HepG2 (cell line): ENCODE results near the gene MSH3. TPM values are rescaled to one million over a fixed set of nuclear protein-coding genes. Genes with fewer than 3 reads are reported as not detected.

Experiments
- ATAC-seq: fragments of 200-7000 bp; cut with Tn5 transposase; 3 replicates; pipeline ENCODE4 v1.9.1; 2020; ENCODE audit warnings: mild to moderate bottlenecking, moderate library complexity
- BruUV-seq: library from RNA; stranded (reverse); fragments of 400-500 nt; replicated peaks from 2 replicates; lab custom pipeline; 2021; lab: Mats Ljungman, UMichigan
- CTCF ChIA-PET: fragments of 300-600 bp; formaldehyde crosslinking; extraction: SDS; loops from one replicate; lab custom pipeline; 2021; ENCODE audit warnings: low total read pairs, inconsistent platforms, low intra/inter-chr PET ratio; lab: Yijun Ruan, JAX
- POLR2A ChIA-PET: fragments of 350-600 bp; sonication (Branson Sonifier 250); formaldehyde crosslinking; loops from one replicate; lab custom pipeline; 2020; ENCODE audit warnings: antibody characterized with exemption, inconsistent platforms; lab: Yijun Ruan, JAX
- DNase-seq: peaks from one replicate; pipeline ENCODE4 v3.0.0-alpha.2; 2015; ENCODE audit warnings: low spot score
- FAIRE-seq: peaks from 3 replicates; lab custom pipeline; 2011; peaks lifted over from hg19 to GRCh38; lab: Jason Lieb, UNC
- H2AFZ ChIP-seq: one replicate; pipeline ENCODE4 v1.6.1; 2011; ENCODE audit warnings: low read length, inconsistent platforms
- H3K27ac ChIP-seq: fragments of 300-600 bp; 3 replicates; pipeline ENCODE4 v1.8.0; 2011; ENCODE audit warnings: mixed run types, mild to moderate bottlenecking, mixed read lengths, low read length, inconsistent platforms; ENCODE audit not compliant: insufficient read depth; ENCODE audit errors: extremely low read length
- H3K27me3 ChIP-seq, 2 experiments: fragments of 200-600 bp in 1 of 2; 2 replicates in 1 of 2; 3 replicates in 1 of 2; pipeline versions ENCODE4 v1.6.0 to v1.8.0; 2011; ENCODE audit warnings: low read length in 2 of 2, mild to moderate bottlenecking in 2 of 2, moderate library complexity in 2 of 2, inconsistent platforms in 1 of 2; ENCODE audit not compliant: insufficient read depth in 2 of 2, control insufficient read depth in 1 of 2
- H3K36me3 ChIP-seq, 2 experiments: fragments of 200-600 bp in 1 of 2; replicated peaks in 1 of 2; 2 replicates in 1 of 2; 3 replicates in 1 of 2; pipeline versions ENCODE4 v1.5.1 to v1.8.0; 2011; ENCODE audit warnings: low read length in 2 of 2, inconsistent platforms in 1 of 2; ENCODE audit not compliant: insufficient read depth in 2 of 2, control insufficient read depth in 1 of 2
- H3K4me1 ChIP-seq: 2 replicates; pipeline ENCODE4 v1.5.1; 2012; ENCODE audit warnings: low read length, inconsistent platforms; ENCODE audit not compliant: insufficient read depth
- H3K4me2 ChIP-seq: 2 replicates; pipeline ENCODE4 v1.6.0; 2011; ENCODE audit warnings: low read depth, low read length, inconsistent platforms
- H3K4me3 ChIP-seq, 3 experiments: fragments of 200-600 bp in 1 of 3; sonication (generic), shearing (Covaris generic) in 1 of 3; replicated peaks in 1 of 3; 2 replicates each; pipeline ENCODE4 v1.5.1; 2011 to 2016; ENCODE audit warnings: low read length in 3 of 3, inconsistent platforms in 2 of 3, low read depth in 2 of 3, mild to moderate bottlenecking in 2 of 3, control low read depth in 1 of 3, mixed read lengths in 1 of 3; ENCODE audit not compliant: insufficient read depth in 1 of 3
- H3K79me2 ChIP-seq: one replicate; pipeline ENCODE4 v1.6.1; 2011; ENCODE audit warnings: low read length, inconsistent platforms; ENCODE audit not compliant: insufficient read depth
- H3K9ac ChIP-seq: 2 replicates; pipeline ENCODE4 v1.6.0; 2011; ENCODE audit warnings: mild to moderate bottlenecking, low read depth, low read length, inconsistent platforms; ENCODE audit not compliant: insufficient read depth
- H3K9me3 ChIP-seq: 2 replicates; pipeline ENCODE4 v1.5.1; 2012; ENCODE audit warnings: mild to moderate bottlenecking, low read length
- H4K20me1 ChIP-seq: 2 replicates; pipeline ENCODE4 v1.6.0; 2011; ENCODE audit warnings: inconsistent platforms, mild to moderate bottlenecking, low read length, moderate library complexity; ENCODE audit not compliant: insufficient read depth
- CHD2 ChIP-seq: IDR thresholded peaks from 2 replicates; pipeline ENCODE4 v1.6.1; 2011; ENCODE audit warnings: low read depth, low read length, improper control_type of control experiment
- EEA1 ChIP-seq: sonication (generic); formaldehyde crosslinking; IDR thresholded peaks from 2 replicates; pipeline ENCODE4 v1.5.1; 2020; ENCODE audit warnings: mild to moderate bottlenecking, missing genetic modification reagents, borderline replicate concordance
- FLYWCH1 ChIP-seq: sonication (generic); formaldehyde crosslinking; IDR thresholded peaks from 2 replicates; pipeline ENCODE4 v1.8.1; 2023; ENCODE audit warnings: mild to moderate bottlenecking, missing genetic modification reagents
- FOXM1 ChIP-seq: sonication (generic); formaldehyde crosslinking; IDR thresholded peaks from 2 replicates; pipeline ENCODE4 v1.5.0; 2020; ENCODE audit warnings: missing genetic modification reagents
- GATA4 ChIP-seq: sonication (generic); IDR thresholded peaks from 2 replicates; pipeline ENCODE4 v1.6.1; 2016; ENCODE audit warnings: antibody characterized with exemption, low read depth, borderline replicate concordance
- LCORL ChIP-seq, 2 experiments: fragments of 450-650 bp in 1 of 2; sonication (generic) in 1 of 2; formaldehyde crosslinking in 1 of 2; IDR thresholded peaks; 2 replicates each; pipeline versions ENCODE4 v1.5.0 to v1.6.1; 2017 to 2020; ENCODE audit warnings: antibody characterized with exemption in 1 of 2, missing genetic modification reagents in 1 of 2
- MTF1 ChIP-seq: sonication (generic); formaldehyde crosslinking; IDR thresholded peaks from 2 replicates; pipeline ENCODE4 v1.5.0; 2020; ENCODE audit warnings: missing genetic modification reagents
- NFE2 ChIP-seq: sonication (generic); formaldehyde crosslinking; IDR thresholded peaks from 2 replicates; pipeline ENCODE4 v1.4.0; 2020; ENCODE audit warnings: missing genetic modification reagents
- NR0B2 ChIP-seq: sonication (generic); formaldehyde crosslinking; IDR thresholded peaks from 2 replicates; pipeline ENCODE4 v1.4.0; 2020; ENCODE audit warnings: mild to moderate bottlenecking, missing genetic modification reagents
- SP1 ChIP-seq, 2 experiments: fragments of 450-650 bp in 1 of 2; sonication (generic) in 1 of 2; formaldehyde crosslinking in 1 of 2; IDR thresholded peaks; 2 replicates each; pipeline versions ENCODE4 v1.4.0 to v1.6.1; 2016 to 2020; ENCODE audit warnings: missing genetic modification reagents in 1 of 2
- STAT6 ChIP-seq: sonication (generic); formaldehyde crosslinking; IDR thresholded peaks from 2 replicates; pipeline ENCODE4 v1.4.0; 2020; ENCODE audit warnings: missing genetic modification reagents, mild to moderate bottlenecking, borderline replicate concordance
- ZBTB49 ChIP-seq: sonication (generic); formaldehyde crosslinking; IDR thresholded peaks from 2 replicates; pipeline ENCODE4 v1.4.0; 2020; ENCODE audit warnings: missing genetic modification reagents, borderline replicate concordance
- ZKSCAN8 ChIP-seq: IDR thresholded peaks from 2 replicates; pipeline ENCODE4 v1.6.1; 2016; ENCODE audit warnings: borderline replicate concordance, missing genetic modification reagents, missing compliant biosample characterization
- ZNF720 ChIP-seq: sonication (generic); formaldehyde crosslinking; IDR thresholded peaks from 2 replicates; pipeline ENCODE4 v1.4.0; 2020; ENCODE audit warnings: missing genetic modification reagents
- WGBS: methylation state at CpG from one replicate; pipeline ENCODE4 v1.1.6; 2017; ENCODE audit warnings: low lambda C conversion rate; 5-methylcytosine and 5-hydroxymethylcytosine counted together
- in situ Hi-C: cut with HindIII; loops from 2 replicates; pipeline ENCODE4 v1.10.0; 2017; ENCODE audit warnings: low pct_unique_long_range_greater_than_20kb; ENCODE audit not compliant: extremely low pct_ligation_motif_present
- intact Hi-C: fragments of 100-400 bp; cut with micrococcal nuclease; formaldehyde crosslinking; loops from one replicate; pipeline ENCODE4 v1.10.0; 2022; ENCODE audit not compliant: unreplicated experiment
- polyA plus RNA-seq, 8 experiments: library from polyadenylated mRNA; depleted of rRNA in 3 of 8; stranded (reverse) in 7 of 8; unstranded in 1 of 8; fragments of >200 nt; fragmentation: Illumina TruSeq in 4 of 8; extraction: Trizol in 4 of 8; gene quantifications; 2 replicates each; pipeline versions ENCODE4 v1.2.1 to v1.2.3, GENCODE V29; 2011 to 2016; ENCODE audit warnings: low read depth in 4 of 8, missing spikeins in 1 of 8, mixed read lengths in 1 of 8; ENCODE audit not compliant: insufficient read depth in 1 of 8
- total RNA-seq, 5 experiments: library from RNA; depleted of rRNA; stranded (reverse); fragments of >200 nt; fragmentation: Illumina TruSeq; extraction: Trizol; gene quantifications; 2 replicates each; pipeline ENCODE4 v1.2.3, GENCODE V29; 2016; ENCODE audit warnings: low read depth in 1 of 5

Gene MSH3
- total and polyA plus RNA-seq, 2 of the 13 experiments (the other 11 are each of a cell fraction or from before 2014, with no cell fraction given): 4.0 to 16.4 TPM

GRCh38 chr5:80810425-80810824 is 156.0 kb downstream of the MSH3 start:
- Histone ChIP-seq H3K4me1 (no peaks in the 10 kb centered on the region), H3K9me3 (no peaks in the 10 kb centered on the region), H3K79me2 (no peaks in the 10 kb centered on the region), H3K4me3 (no peak overlapping the region), H3K4me2 (no peak overlapping the region), H3K36me3 (peaks cover 0 to 8% of the 10 kb centered on the region in 2 experiments; a peak in 4 of 5 replicates), H3K9ac (no peak overlapping the region), H2AFZ (no peak overlapping the region), H4K20me1 (no peaks in the 10 kb centered on the region), H3K27ac (no peak overlapping the region), H3K27me3 (no peaks in the 10 kb centered on the region)
- FAIRE-seq (no peak), ATAC-seq (no peak), DNase-seq (no peak)
- in situ Hi-C loops (no loop called here), intact Hi-C loops (no loop called here)
- 93% methylated on average over 1 of the region's 1 CpG for WGBS
- POLR2A ChIA-PET: no interaction called here
- no peak for TF ChIP-seq FOXM1 (CRISPR knock-in tag)
- no peak for TF ChIP-seq STAT6
- no peak for TF ChIP-seq CHD2
- no peak for TF ChIP-seq SP1 (IDR thresholded peaks at IDR 0.05)
- TF ChIP-seq SP1 (CRISPR knock-in tag; IDR thresholded peaks at IDR 0.05): no peak
- CTCF ChIA-PET: no interaction called here
- BruUV-seq: no TSS peak

GRCh38 chr5:80816590-80816989 is 162.1 kb downstream of the MSH3 start:
- FAIRE-seq: no peak
- Histone ChIP-seq H4K20me1 (no peaks in the 10 kb centered on the region), H3K36me3 (peaks cover 0 to 13% of the 10 kb centered on the region in 2 experiments; a peak in 2 of 5 replicates), H2AFZ (no peak overlapping the region), H3K4me3 (no peak overlapping the region), H3K27me3 (no peaks in the 10 kb centered on the region), H3K4me2 (no peak overlapping the region), H3K79me2 (no peaks in the 10 kb centered on the region), H3K9ac (no peak overlapping the region), H3K4me1 (no peaks in the 10 kb centered on the region), H3K9me3 (no peaks in the 10 kb centered on the region), H3K27ac (no peak overlapping the region)
- POLR2A ChIA-PET: no interaction called here
- no peak for DNase-seq
- BruUV-seq: no TSS peak
- CTCF ChIA-PET: no interaction called here
- in situ Hi-C loops (no loop called here), intact Hi-C loops (no loop called here)
- 98% methylated on average over 3 of the region's 3 CpGs for WGBS
- ATAC-seq: no peak
- TF ChIP-seq GATA4 (no peak), MTF1 (CRISPR knock-in tag) (no peak), ZBTB49 (CRISPR knock-in tag) (no peak), EEA1 (no peak), NFE2 (CRISPR knock-in tag) (no peak), LCORL (IDR thresholded peaks at IDR 0.05) (no peak), LCORL (CRISPR knock-in tag; IDR thresholded peaks at IDR 0.05) (no peak), FLYWCH1 (CRISPR knock-in tag) (no peak), ZKSCAN8 (no peak), ZNF720 (CRISPR knock-in tag) (no peak), NR0B2 (CRISPR knock-in tag) (no peak)
